Uterus (tissue), 4 donors: ENCODE data around the gene TMEM269. TPM values are rescaled to one million over a fixed set of nuclear protein-coding genes. Genes with fewer than 3 reads are reported as not detected.

ENCODE experiments used
- DNase-seq, 2 donors: peaks; one replicate each; pipeline ENCODE4 v3.0.0-alpha.2; 2019 to 2020
- H3K27ac ChIP-seq, 2 donors: fragments of 200-600 bp; sonication (generic); 1 replicate in 1 of 2; 2 replicates in 1 of 2; pipeline ENCODE4 v1.5.1; 2016 to 2018
- H3K27me3 ChIP-seq, 2 donors: fragments of 200-600 bp; sonication (generic); one replicate each; pipeline ENCODE4 v1.5.1; 2018 to 2019; ENCODE audit warnings: control low read depth in 1 of 2
- H3K36me3 ChIP-seq, 2 donors: fragments of 200-600 bp; sonication (generic); one replicate each; pipeline ENCODE4 v1.5.1; 2019; ENCODE audit warnings: control low read depth in 1 of 2
- H3K4me1 ChIP-seq, 2 donors: fragments of 200-600 bp; sonication (generic); one replicate each; pipeline ENCODE4 v1.5.1; 2018 to 2019; ENCODE audit warnings: control low read depth in 1 of 2
- H3K4me3 ChIP-seq, 2 donors: fragments of 200-600 bp; sonication (generic); 1 replicate in 1 of 2; 2 replicates in 1 of 2; pipeline ENCODE4 v1.5.1; 2018 to 2019; ENCODE audit warnings: mild to moderate bottlenecking in 1 of 2
- H3K9me3 ChIP-seq, 2 donors: fragments of 200-600 bp; sonication (generic); one replicate each; pipeline ENCODE4 v1.5.1; 2019; ENCODE audit warnings: control low read depth in 1 of 2
- POLR2A ChIP-seq, 2 donors: fragments of 450-650 bp; IDR thresholded peaks; one replicate each; pipeline ENCODE4 v1.6.1; 2016; ENCODE audit warnings: antibody characterized with exemption in 2 of 2, mild to moderate bottlenecking in 1 of 2, moderate library complexity in 1 of 2
- intact Hi-C: fragments of 100-400 bp; cut with DNase I; formaldehyde crosslinking; loops from one replicate; pipeline ENCODE4 v1.15.1; 2023; ENCODE audit warnings: low total_unique reads
- total RNA-seq, 4 donors: library from RNA; depleted of rRNA in 3 of 4; stranded (reverse); fragments of >200 nt in 3 of 4; gene quantifications; one replicate each; pipeline versions ENCODE4 v1.1.0 to v1.2.4, GENCODE V29; 2014 to 2023
- TF ChIP-seq, protein P1 (sequence below), 4 experiments: fragments of 200-600 bp in 2 of 4; fragments of 450-650 bp in 2 of 4; sonication (generic) in 2 of 4; IDR thresholded peaks; one replicate each; pipeline ENCODE4 v1.5.1; 2016 to 2019; ENCODE audit warnings: antibody characterized with exemption in 4 of 4, mild to moderate bottlenecking in 2 of 4, moderate library complexity in 1 of 4
- donor health status: DM: yes; HTN: yes; CAD: no.

The TMEM269 gene
- total RNA-seq, 4 donors from 2014 or later, result 0.07 to 1.1 TPM; not detected in 2

DNA sequence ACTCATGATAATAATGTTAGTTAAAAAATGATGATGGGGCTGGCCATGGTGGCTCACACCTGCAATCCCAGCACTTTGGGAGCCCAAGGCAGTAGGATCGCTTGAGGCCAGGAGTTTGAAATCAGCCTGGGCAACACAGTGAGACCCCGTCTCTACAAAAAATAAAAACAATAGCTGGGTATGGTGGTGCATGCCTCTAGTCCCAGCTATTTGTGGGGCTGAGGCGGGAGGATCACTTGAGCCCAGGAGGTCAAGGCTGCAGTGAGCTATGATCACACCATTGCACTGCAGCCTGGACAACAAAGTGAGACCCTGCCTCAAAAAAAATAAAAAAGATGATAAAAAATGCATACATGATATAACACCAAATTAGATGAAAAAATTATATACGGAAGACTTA is 23.2 kb upstream of the TMEM269 start:
- Histone ChIP-seq H3K27me3 (no peaks in the 10 kb centered on the region), H3K4me3 (no peak overlapping the region), H3K27ac (no peak overlapping the region), H3K4me1 (peaks cover 0 to 6% of the 10 kb centered on the region in 2 donors), H3K36me3 (no peaks in the 10 kb centered on the region), H3K9me3 (no peaks in the 10 kb centered on the region)
- intact Hi-C loops, result no loop called here
- no peak for DNase-seq
- TF ChIP-seq POLR2A (IDR thresholded peaks at IDR 0.05), result no peak
- TF ChIP-seq, protein P1, sequence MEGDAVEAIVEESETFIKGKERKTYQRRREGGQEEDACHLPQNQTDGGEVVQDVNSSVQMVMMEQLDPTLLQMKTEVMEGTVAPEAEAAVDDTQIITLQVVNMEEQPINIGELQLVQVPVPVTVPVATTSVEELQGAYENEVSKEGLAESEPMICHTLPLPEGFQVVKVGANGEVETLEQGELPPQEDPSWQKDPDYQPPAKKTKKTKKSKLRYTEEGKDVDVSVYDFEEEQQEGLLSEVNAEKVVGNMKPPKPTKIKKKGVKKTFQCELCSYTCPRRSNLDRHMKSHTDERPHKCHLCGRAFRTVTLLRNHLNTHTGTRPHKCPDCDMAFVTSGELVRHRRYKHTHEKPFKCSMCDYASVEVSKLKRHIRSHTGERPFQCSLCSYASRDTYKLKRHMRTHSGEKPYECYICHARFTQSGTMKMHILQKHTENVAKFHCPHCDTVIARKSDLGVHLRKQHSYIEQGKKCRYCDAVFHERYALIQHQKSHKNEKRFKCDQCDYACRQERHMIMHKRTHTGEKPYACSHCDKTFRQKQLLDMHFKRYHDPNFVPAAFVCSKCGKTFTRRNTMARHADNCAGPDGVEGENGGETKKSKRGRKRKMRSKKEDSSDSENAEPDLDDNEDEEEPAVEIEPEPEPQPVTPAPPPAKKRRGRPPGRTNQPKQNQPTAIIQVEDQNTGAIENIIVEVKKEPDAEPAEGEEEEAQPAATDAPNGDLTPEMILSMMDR (IDR thresholded peaks at IDR 0.05), result no peak

DNA sequence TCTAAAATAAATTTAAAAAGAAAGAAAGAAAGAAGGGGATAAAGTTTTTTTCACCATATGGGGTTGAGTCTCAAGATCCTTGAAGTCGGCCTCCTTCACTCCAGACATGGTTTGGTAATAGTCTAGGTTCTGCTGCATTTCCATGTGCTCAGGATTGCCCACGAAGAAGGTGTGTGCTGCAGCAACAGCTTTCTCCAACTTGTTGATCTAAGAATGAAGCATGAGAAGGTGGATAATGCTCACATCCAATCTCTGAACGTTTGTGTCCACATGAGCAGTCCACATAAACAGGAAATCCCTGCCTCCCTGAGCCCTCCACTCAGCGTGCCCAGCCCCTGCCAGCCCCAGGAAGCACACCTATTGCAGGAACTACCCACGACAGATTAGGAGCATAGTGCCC is 22.5 kb upstream of the TMEM269 start:
- no peak for TF ChIP-seq POLR2A (IDR thresholded peaks at IDR 0.05)
- TF ChIP-seq, protein P1 (IDR thresholded peaks at IDR 0.05), result no peak

DNA sequence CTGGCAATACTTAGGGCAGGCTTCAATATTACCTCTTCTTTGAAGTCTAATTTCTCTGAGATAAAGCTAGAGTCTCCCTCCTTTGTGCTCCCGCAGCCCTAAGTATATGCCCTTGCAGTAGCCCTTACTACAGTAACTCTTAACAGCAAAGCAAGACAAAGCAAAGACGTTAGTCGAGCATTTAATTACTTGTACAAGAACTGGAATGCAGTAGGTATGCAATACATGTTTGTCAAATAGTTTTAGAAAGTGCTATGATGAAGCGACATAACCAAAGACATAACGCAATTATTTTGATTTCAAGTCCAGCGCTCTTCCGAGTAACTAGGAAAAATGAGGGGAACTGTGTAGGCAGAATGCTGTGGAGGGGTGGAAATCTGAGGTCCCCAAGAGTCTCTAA is 19.5 kb upstream of the TMEM269 start:
- no peak for TF ChIP-seq POLR2A (IDR thresholded peaks at IDR 0.05)
- TF ChIP-seq, protein P1 (IDR thresholded peaks at IDR 0.05), result no peak
- DNase-seq, result no peak
- Histone ChIP-seq H3K4me1 (peaks cover 6 to 9% of the 10 kb centered on the region in 2 donors), H3K27me3 (no peaks in the 10 kb centered on the region), H3K27ac (peak overlapping the region; percentile 78 to 96), H3K4me3 (peak overlapping the region; percentile 95 to 97), H3K36me3 (no peaks in the 10 kb centered on the region), H3K9me3 (no peaks in the 10 kb centered on the region)
- intact Hi-C loops, result no loop called here

More for the DNA sequence above, 22.5 kb upstream of the TMEM269 start:
- Histone ChIP-seq H3K27ac (no peak overlapping the region), H3K27me3 (no peaks in the 10 kb centered on the region), H3K36me3 (no peaks in the 10 kb centered on the region), H3K4me1 (peaks cover 0 to 6% of the 10 kb centered on the region in 2 donors), H3K4me3 (no peak overlapping the region), H3K9me3 (no peaks in the 10 kb centered on the region)
- intact Hi-C loops, result no loop called here
- no peak for DNase-seq

DNA sequence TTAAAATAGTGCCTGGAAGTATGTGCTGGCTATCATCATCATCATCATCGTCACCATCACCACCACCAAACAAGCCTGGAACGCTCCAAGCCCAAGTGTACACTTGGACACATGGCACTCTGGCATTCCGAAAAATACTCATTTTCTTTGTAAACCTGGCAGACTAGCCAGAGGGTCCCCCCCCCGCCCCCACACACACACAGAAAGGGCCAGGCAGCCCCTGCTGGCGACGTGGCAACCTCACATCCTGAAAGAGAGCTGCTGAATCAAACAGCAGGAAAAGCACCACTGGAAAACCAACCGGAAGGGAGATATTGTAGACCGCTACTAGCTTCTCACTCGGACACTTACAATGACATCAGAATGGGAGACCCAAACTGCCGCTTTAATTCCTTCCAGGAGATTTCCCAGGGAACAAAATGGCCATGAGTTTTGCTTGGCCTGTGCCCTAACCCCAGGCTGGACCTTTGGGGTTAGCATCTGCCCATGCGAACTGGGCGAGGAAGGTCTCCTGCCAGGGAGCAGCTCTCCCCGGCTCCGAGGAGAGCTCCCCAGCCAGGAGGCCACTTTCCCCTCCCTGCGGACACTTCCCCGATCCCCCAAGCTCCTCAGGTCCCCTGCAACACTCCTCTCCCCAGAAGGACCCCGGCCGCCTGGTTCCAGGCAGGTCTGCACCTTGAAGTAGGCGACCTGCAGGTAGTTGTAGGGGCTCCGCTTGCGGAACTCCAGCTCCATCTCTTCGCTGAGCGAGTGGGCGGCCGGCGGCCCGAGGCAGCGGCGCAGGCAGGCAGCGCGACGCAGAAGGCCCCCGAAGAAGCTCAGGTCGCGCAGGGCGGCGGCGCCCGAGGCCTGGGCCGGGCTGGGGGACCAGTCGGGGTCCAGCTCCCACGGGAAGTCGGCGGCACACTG is 18.7 kb upstream of the TMEM269 start:
- TF ChIP-seq, protein P1 (IDR thresholded peaks at IDR 0.05), result peak; percentile 24 to 50 (median 43)
- no peak for TF ChIP-seq POLR2A (IDR thresholded peaks at IDR 0.05)
- intact Hi-C loops, result no loop called here
- Histone ChIP-seq H3K9me3 (no peaks in the 10 kb centered on the region), H3K36me3 (no peaks in the 10 kb centered on the region), H3K27ac (peak overlapping the region; percentile 78 to 96), H3K4me3 (peak overlapping the region; percentile 95 to 97), H3K4me1 (peaks cover 6 to 10% of the 10 kb centered on the region in 2 donors), H3K27me3 (no peaks in the 10 kb centered on the region)
- peak; percentile 28 to 32 for DNase-seq
